GM12878 (cell line): ENCODE data around the gene NDRG4. TPM values are rescaled to one million over a fixed set of nuclear protein-coding genes. Genes with fewer than 3 reads are reported as not detected.

Experiments used
- BRCA1 ChIP-seq: IDR thresholded peaks from 2 replicates; pipeline ENCODE4 v1.6.1; 2011; ENCODE audit warnings: low read depth, low read length, improper control_type of control experiment
- NFYB ChIP-seq: IDR thresholded peaks from 2 replicates; pipeline ENCODE4 v1.6.1; 2011; ENCODE audit warnings: low read depth, mild to moderate bottlenecking, low read length, improper control_type of control experiment, moderate library complexity; ENCODE audit not compliant: insufficient read depth
- RELA ChIP-seq: fragments of 450-650 bp; IDR thresholded peaks from 2 replicates; pipeline ENCODE4 v1.8.0; 2014; ENCODE audit warnings: borderline replicate concordance; ENCODE audit not compliant: partially characterized antibody
- SMC3 ChIP-seq: IDR thresholded peaks from 2 replicates; pipeline ENCODE4 v1.6.1; 2011; ENCODE audit warnings: low read length, improper control_type of control experiment, borderline replicate concordance
- TAF1 ChIP-seq: IDR thresholded peaks from 2 replicates; pipeline ENCODE4 v1.6.1; 2011; ENCODE audit warnings: mild to moderate bottlenecking, low read depth, low read length, borderline replicate concordance
- ZNF592 ChIP-seq: fragments of 450-650 bp; IDR thresholded peaks from 2 replicates; pipeline ENCODE4 v1.6.1; 2017; ENCODE audit warnings: mild to moderate bottlenecking, moderate library complexity
- polyA plus RNA-seq, 11 experiments: library from polyadenylated mRNA; depleted of rRNA in 4 of 11; unstranded in 6 of 11; stranded (reverse) in 5 of 11; fragments of >200 nt; fragmentation: Nextera tagmentation in 4 of 11; fragmentation: Illumina TruSeq in 1 of 11; extraction: Ambion mirVana in 4 of 11; extraction: Trizol in 1 of 11; gene quantifications; 1 replicate in 1 of 11; 2 replicates in 10 of 11; pipeline versions ENCODE4 v1.2.1 to v1.2.3, GENCODE V29; 2011 to 2016; ENCODE audit warnings: inconsistent platforms in 2 of 11, missing spikeins in 2 of 11, low read depth in 1 of 11
- total RNA-seq, 4 experiments: library from RNA; depleted of rRNA in 3 of 4; stranded (reverse); fragments of >200 nt in 3 of 4; fragmentation: Illumina TruSeq in 1 of 4; extraction: Trizol in 1 of 4; gene quantifications; 2 replicates each; pipeline versions ENCODE4 v1.2.1 to v1.2.3, GENCODE V29; 2013 to 2021
- TF ChIP-seq, protein P1 (sequence below): fragments of 450-650 bp; formaldehyde crosslinking; IDR thresholded peaks from 2 replicates; pipeline ENCODE4 v1.4.0; 2020; ENCODE audit warnings: mild to moderate bottlenecking, moderate library complexity

The NDRG4 gene
- total and polyA plus RNA-seq, 10 of the 15 experiments (the other 5 are each of a cell fraction or from before 2014, with no cell fraction given): 0.33 to 3.8 (median 2.5) TPM

DNA sequence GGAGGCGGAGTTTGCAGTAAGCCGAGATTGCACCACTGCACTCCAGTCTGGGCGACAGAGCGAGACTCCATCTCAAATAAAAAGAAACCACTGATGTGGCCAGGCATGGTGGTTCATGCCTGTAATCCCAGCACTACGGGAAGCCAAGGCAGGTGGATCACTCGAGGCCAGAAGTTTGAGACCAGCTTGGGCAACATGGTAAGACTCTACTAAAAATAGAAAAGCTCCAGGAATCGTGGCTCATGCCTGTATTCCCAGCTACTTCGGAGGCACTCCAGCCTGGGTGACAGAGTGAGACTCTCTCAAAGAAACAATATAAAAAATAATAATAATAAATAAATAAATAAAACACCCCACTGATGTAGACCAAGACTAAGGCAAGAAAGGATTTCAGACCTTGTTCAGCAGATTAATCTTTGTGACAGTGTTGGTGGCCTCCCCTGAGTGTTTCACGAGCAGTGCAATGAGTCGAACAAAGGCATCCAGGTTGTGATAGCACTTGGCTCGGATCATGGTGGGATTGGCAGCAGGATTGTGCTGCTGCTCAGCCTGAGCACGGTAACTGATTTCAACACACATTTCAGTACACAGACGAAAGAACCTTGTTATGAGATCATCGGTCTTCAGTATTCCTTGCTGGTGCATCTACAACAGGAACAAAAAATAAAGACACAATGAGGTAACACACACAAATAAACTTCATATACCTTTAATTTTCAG lies 34.0 kb downstream of the NDRG4 start (continued):
- TF ChIP-seq ZNF592: no peak
- TF ChIP-seq NFYB: no peak
- TF ChIP-seq BRCA1: no peak
- TF ChIP-seq, protein P1, sequence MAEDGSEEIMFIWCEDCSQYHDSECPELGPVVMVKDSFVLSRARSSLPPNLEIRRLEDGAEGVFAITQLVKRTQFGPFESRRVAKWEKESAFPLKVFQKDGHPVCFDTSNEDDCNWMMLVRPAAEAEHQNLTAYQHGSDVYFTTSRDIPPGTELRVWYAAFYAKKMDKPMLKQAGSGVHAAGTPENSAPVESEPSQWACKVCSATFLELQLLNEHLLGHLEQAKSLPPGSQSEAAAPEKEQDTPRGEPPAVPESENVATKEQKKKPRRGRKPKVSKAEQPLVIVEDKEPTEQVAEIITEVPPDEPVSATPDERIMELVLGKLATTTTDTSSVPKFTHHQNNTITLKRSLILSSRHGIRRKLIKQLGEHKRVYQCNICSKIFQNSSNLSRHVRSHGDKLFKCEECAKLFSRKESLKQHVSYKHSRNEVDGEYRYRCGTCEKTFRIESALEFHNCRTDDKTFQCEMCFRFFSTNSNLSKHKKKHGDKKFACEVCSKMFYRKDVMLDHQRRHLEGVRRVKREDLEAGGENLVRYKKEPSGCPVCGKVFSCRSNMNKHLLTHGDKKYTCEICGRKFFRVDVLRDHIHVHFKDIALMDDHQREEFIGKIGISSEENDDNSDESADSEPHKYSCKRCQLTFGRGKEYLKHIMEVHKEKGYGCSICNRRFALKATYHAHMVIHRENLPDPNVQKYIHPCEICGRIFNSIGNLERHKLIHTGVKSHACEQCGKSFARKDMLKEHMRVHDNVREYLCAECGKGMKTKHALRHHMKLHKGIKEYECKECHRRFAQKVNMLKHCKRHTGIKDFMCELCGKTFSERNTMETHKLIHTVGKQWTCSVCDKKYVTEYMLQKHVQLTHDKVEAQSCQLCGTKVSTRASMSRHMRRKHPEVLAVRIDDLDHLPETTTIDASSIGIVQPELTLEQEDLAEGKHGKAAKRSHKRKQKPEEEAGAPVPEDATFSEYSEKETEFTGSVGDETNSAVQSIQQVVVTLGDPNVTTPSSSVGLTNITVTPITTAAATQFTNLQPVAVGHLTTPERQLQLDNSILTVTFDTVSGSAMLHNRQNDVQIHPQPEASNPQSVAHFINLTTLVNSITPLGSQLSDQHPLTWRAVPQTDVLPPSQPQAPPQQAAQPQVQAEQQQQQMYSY (CRISPR knock-in tag): no peak
- no peak for TF ChIP-seq SMC3
- TF ChIP-seq TAF1: no peak
- no peak for TF ChIP-seq RELA
